ENCODE measurements around the gene ST7.
"Not testable (repeated sequence)": the region's sequence is repeated elsewhere in the genome, so short reads cannot be mapped to it uniquely, and the experiment has no call there.

The ST7 gene, protein sequence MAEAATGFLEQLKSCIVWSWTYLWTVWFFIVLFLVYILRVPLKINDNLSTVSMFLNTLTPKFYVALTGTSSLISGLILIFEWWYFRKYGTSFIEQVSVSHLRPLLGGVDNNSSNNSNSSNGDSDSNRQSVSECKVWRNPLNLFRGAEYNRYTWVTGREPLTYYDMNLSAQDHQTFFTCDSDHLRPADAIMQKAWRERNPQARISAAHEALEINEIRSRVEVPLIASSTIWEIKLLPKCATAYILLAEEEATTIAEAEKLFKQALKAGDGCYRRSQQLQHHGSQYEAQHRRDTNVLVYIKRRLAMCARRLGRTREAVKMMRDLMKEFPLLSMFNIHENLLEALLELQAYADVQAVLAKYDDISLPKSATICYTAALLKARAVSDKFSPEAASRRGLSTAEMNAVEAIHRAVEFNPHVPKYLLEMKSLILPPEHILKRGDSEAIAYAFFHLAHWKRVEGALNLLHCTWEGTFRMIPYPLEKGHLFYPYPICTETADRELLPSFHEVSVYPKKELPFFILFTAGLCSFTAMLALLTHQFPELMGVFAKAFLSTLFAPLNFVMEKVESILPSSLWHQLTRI

DNA sequence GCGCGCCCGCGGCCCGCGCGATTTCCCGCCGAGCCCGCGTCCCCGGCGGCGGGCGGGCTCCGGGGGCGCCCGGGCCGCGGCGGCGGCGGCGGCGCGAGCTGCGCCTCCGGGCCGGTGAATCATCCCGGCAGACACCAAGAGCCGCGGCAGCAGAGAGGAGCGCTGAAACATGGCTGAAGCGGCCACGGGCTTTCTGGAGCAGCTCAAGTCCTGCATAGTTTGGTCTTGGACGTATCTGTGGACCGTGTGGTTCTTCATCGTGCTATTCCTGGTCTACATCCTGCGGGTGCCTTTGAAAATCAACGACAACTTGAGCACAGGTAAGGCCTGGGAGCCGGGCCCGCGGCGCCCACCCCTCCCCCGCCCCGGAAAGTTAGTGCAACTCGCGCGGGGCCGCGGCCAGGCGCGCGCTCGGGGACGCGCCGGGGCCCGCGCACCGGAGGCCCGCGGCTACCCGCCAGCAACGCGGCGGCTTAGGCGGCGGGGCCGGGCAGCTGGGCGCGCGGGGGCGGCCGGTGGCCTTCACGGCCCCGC, at the start of gene ST7:
ST7 (plus strand) TSS at position 130 of the 534 bp plus-strand sequence; CDS start at position 170, 40 bp downstream.
- peak; percentile 60 for DNase-seq

DNA sequence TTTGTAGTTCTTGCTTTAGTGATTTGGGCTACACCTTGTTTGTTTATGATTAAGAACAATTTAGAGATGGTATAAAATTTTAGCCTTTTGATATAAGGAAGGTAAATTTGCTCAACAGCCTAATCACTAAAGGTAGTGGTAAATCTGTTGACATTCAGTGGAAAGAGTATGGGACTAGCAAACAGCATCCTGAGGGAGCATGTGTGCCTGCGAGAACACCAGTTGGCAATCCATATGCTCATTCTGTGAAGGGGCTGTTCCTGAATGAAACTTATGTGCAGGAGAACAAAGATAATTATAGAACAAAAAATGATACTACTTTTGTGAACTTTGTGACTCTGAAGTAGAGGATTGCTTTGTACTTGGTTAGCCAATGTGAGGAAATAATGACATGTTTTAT, 46.9 kb upstream of the ST7 start:
- no peak for DNase-seq

DNA sequence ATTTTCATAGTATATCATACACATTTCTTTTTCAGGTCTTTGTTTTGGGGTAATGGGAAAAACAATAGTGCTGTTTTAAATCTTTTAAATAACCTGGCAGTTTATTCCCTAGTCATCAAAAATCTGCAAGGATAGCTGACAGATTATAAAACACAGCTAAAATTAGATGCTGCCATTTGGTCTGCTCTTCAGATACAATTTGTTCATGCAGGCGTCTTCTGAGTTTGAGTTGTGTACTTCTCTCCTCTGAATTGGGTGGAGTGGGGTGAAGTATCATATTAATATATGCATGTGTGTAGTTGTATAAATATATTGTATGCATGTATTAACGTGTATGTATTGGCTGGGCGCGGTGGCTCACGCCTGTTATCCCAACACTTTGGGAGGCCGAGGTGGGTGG, 42.9 kb upstream of the ST7 start:
- no peak for DNase-seq

DNA sequence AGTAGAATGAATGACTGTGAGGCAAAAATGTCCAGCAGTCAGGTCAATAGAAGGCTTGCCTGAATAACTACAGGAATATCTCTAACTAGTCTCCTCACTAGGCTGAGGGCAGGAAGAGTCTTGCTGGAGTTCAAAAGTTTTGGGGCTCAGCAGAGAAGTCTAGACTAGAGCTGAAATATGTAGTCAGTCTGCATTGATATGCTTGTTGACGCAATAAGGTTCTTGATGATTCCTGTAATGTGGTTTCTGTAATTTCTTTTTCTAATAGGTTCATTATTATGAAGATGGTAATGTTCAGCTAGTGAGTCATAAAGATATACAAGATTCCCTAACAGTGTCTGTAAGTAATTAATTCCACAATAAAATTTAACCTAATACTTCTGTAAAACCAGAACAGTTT, 41.5 kb upstream of the ST7 start:
- DNase-seq = peak; percentile 7

DNA sequence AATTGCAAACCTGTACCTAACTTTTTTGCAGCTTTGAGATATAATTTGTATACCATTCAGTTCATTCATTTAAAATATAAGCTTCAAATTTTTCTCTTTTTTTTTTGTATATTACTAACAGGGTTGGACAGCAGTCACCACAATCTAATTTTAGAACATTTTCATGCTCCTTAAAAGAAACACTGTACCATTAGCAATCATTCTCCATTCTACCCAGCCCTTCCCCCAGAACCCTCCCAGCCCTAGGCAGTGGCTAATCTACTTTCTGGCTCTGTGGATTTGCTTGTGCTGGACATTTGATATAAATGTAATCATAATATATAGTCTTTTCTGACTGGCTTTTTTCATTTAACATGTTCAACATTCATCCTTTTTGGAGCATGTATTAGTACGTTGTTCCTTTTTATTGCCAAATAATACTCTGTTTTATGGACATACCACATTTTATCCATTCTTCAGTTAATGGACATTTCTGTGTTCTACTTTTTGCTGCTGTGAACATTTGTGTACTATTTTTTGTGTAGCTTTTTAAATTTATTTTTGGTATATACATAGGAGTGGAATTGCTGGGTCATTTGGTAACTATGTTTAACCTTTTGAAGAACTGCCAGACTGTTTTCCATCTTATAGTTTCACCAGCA, 40.9 kb upstream of the ST7 start:
- DNase-seq = no peak

DNA sequence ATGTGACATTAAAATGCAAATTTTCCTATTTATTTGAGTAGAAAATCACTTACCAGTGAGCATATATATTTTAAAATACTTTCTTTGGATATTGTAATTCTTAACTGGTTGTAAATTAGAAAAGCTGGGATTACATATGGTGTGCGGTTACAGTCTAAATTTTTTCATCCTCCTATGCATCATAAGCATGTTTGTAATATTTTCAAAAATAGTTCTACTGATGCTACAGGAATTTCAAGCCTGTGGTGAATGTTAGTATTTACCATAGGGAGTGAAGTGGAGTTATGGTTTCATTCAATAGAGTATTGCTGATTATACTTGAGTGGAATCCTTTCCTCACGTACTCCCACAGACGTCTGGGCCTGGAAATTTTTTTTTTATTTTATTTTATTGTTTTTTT, 34.6 kb upstream of the ST7 start:
- DNase-seq = no peak

DNA sequence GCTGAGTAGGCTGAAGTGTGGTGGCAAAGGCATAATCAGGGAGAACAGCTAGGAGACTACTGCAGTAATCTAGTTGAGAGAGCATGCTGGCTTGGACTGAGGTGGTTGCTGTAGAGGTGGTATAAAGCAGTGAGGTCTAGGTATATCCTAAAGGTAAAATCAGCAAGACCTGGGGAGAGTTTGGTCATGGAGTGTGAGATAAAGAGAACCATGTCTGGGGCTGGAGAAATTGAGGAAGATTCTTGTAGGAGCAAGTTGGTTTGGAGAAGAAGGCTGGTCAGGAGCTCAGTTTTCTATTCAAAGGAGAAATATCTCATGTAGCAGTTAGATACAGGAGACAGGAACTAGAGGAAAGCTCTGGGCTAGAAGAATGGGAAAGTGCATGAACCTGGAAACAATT, 32.9 kb upstream of the ST7 start:
- no peak for DNase-seq

DNA sequence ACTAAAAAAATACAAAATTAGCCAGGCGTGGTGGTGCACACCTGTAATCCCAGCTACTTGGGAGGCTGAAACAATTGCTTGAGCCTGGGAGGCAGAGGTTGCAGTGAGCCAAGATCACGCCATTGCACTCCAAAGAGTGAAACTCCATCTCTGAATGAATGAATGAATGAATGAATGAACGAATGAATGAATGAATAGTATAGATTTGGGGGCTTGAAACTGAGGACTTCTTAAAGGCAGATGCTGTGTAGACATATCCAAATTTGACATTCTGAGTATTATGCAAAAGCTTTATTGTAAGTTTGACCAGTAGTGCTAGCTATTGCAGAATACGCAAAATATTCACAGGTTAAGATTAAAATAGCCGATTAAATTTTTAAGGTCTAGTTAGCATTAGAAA, 30.8 kb upstream of the ST7 start:
- no peak for DNase-seq

DNA sequence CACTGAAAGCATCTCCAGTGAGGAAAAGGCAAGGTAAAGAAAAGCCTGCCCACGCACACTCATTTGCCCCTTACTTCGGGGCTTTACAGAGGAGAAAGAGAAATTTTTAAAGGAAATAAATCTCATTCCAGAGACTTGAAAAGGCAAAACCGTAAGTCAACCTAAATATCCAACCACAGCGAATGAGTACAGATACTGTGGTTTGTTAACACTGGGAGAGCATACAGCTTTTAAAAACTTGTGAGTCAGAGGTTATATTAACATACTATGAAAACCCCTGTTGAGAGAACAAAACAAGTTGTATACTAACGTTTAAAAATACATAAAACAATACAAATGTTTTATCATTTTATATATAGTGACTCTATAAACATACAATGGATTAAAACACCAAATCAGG, 28.6 kb upstream of the ST7 start:
- no peak for DNase-seq

DNA sequence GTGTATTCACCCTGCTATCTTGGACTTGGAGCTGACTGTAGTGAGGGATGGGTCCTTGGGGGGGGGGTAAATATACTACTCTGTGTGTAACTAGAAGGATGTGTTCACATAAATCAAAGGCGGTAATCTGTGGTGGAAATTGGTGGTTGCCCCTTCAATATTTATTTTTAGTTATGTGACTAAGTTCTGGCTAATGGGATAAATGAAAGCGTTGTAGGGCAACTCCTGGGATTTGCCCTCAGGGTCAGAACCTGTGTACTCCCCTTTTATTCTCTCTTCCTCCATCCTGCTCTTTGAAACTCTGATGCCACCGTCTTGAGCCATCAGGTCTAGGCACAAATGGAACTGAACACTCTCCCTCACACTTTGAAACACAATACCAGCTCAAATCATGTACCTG, 24.3 kb upstream of the ST7 start:
- no peak for DNase-seq

DNA sequence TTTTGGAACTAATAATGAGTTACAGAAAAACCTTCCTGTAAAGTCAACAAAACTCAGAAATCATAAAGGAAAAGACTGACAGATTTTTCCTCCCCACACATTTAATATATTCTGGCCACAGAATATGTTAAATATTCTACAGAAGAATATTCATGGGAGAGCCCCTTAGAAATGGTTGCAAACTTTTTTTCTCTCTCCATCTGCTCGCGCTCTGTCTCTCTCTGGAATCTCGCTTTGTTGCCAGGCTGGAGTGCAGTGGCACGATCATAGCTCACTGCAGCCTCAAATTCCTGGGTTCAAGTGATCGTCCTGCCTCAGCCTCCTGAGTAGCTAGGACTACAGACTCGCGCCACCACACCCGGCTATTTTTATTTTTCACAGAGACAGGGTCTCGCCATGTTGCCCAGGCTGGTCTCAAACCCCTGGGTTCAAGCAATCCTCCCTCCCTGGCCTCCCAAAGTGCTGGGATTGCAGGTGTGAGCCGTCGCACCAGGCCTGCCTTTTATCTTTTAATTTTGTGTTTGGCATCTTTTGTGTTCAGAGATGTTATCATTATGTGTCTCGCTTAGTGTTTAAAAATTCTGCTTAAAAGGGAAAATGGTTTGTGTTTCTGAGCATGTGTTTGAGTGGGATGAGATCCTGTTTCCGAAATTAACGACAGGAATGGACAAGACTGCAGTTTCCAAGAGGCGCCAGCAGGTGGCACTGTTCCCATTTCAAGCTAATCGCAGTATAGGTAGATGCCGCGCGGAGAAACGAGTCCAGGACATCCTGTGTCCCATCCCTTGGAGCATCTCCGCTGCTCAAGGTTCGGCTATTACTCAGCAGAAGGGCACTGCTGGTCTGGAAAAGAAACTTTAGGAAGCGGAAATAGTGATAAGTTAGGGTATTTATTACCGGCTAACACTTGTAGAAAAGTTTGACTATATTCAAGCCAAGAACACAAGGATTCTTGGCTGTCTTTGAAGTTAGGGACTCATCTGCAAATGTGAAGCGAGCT, 23.1 kb upstream of the ST7 start:
- DNase-seq = peak; percentile 36

DNA sequence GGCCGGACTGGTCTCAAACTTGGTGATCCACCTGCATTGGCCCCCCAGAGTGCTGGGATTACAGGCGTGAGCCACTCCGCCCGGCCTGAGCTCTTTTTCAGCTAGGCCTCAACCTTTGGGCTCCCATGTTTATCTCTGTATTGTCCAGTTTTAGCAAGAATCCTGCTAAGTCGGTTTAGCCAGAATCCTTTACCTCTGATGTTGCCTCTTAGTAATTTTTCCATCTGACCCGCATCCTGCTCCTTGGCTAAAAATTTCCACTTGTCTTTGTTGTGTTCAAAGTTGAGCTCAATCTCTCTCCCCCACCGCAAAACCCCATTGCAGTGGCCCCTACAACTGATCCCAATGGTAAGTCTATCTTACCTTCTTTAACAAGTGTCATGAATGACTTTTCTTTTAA, 20.7 kb upstream of the ST7 start:
- no peak for DNase-seq

DNA sequence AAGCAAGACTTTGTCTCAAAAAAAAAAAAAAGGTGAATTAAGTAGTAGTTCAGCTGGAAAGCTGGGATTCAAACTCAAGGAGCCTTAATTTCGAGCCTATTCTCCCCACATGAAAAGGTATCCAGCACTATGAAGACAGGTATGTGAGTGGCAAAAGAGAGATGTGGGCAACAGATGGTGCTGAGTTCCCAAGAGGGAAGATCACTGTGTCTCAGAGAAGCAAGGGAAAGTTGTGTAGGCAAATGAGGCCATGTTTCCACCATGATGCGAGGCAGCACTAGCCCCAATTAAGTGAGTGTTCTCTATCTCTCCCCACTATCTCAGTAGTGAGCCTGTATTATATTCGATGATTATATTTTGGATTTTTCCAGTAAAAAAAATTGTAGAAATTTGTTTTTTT, 19.8 kb upstream of the ST7 start:
- DNase-seq = no peak

DNA sequence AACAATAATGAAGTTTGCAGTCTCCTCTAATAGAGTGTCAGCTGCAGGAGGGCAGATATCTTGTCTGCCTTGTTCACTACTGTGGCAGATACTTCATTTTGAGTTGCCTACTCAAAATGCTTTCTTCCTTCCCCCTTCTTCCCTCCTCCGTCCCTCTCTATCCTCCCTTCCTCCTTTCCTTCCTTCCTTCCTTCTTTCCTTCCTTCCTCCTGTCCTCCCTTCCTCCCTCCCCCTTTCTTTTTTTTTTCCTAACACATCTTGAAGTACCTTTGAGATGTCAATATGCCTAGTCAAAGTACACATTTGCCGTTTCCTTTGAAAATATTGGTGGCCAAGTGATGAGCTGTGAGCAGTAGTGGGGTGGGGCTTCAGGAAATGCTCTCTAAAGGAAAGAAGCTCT, 18.7 kb upstream of the ST7 start:
- no peak for DNase-seq

DNA sequence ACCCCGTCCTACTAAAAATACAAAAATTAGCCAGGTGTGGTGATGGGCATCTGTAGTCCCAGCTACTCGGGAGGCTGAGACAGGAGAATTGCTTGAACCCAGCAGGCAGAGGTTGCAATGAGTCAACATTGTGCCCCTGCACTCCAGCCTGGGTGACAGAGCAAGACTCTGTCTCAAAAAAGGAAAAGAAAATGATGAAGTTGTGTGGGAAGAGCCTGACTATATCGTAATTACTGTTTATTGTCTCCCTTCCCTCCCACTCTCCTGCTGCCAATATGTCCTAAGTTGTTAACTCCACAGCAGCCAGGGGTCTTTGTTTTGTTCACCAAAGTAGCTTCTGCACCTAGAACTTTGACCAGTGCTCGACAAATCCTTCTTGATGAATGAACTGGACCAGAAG, 16.5 kb upstream of the ST7 start:
- DNase-seq = not testable (repeated sequence)

DNA sequence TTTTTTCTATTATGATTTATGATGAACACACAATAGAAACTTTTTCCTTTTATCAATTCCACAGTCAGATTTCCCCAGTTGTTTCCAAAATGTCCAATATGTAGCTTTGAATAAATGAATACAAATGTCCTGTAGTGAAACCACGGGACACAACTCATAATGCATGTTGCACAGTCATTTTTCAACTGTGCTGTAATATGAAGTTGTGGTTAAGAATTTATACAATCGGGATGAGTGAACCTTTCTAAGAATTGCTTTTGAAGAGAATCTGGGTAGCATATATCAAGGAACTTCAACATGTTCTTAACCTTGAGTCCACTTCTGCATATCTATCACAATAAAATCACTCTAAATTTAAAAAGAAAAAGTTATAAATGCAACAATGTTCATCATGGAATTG, 14.6 kb upstream of the ST7 start:
- DNase-seq = no peak

DNA sequence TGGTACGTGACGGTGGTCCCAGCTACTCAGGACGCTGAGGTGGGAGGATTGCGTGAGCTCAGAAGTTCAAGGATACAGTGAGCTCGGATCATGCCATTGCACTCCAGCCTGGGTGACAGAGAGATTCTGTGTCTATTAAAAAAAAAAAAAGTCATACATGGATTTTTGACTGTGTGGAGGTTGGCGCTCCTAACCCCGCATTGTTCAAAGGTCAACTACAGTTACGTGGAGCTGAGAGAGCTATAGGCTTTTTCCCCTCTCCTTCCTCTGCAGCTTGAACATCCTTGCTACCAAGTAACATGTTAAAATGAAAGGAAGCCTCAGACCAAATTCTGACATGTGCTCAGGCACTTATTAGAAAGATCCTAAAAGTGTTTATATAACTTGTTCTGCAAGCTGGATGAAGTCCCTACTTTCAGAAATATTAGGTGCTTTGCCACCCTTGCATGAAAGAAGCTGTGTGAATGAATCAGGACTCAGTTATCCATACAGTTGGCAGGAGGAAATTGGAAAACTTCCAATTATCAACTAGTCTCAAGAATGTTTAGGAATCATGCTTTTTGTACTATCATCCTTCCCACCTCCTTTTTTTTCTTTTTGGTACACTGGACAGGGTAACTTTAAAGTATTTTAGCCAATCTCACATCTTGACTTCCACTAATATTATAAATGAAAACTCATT, 12.5 kb upstream of the ST7 start:
- no peak for DNase-seq

DNA sequence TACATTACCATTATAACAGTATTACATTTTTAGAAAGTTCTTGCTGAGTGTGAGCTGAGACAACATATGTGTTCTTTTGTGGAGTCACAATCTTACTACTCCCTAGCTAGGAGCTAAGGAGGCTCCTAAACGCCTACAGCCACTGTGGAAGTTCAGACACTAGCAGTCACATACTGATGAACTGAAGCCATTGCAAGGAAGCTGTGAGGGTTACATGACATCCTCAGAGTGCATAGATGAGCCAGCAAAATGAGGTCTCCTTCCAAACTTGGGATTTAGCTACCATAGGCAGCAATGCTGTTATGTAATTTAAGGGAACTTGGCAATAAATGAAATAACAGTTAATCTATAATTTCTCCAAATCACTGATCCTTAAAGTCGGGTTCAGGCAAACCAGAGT, 10.8 kb upstream of the ST7 start:
- DNase-seq = no peak

DNA sequence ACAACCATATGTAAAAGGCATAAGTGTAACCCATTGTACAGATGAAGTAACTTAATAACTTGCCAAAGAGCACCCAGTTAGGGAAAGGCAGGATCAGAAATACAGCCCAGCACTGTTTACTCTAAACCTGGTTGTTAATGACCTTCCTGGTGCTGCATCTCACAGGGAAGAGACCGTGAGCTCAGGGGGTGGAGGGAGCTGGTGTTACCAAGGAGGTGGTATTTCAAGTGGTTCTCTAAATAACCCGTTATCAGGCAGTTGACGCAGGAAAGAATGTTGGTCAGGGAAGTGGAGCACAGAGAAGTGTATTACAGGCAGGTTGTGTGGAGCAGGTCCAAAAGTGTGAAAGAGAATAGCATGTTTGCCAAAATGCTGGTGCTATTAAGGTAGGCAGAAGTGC, 4.4 kb upstream of the ST7 start:
- DNase-seq = no peak

DNA sequence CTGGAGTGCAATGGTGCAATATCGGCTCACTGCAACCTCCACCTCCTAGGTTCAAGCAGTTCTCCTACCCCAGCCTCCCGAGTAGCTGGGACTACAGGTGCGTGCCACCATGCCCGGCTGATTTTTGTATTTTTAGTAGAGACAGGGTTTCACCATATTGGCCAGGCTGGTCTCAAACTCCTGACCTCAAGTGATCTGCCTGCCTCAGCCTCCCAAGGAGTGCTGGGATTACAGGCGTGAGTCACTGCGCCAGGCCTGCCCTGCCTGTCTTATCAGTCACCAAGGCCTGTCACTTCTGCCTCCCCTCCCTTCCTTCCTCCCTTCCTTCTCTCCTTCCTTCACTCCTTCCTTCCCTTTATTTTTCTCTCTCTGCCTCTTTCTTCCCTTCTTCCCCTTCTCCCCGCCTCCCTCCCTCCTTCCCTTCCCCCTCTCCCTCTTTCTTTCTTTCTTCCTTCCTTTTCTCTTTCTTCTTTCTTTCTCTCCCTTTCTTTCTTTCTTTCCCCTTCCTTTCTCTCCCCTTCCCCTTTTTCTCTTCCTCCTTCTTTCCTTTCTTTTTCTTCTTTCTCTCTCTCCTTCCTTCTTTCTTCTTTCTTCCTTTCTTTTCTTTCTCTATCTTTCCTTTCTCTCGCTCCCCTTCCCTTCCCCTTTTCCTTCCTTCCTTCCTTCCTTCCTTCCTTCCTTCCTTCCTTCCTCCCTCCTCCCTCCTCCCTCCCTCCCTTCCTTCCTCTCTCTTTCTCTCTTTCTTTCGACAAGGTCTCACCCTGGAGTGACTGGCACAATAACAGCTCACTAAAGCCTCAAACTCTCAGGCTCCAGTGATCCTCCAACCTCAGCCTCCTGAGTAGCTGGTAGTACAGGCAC, 3.1 kb upstream of the ST7 start:
- peak; percentile 7 for DNase-seq

DNA sequence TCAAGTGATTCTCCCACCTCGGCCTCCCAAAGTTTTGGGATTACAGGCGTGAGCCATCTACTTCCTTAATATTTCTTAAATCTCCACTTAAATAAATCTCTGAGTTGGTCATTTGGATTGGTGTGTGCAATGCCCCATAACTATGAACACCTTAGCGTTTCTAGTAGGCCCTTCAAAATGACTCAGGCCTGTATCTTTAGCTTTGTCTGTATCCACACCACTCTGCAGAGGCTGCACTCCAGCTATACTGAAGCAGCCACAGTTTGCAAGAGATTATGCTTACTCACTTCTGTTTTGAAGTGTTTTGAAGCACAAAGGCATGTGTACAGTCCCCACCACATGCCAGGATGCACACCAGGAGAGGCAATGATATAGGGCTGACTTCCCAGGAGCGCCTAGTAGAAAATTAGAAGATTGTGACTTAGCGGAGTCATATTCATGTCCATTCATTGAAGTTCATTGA, 2.4 kb upstream of the ST7 start:
- DNase-seq = no peak

Data from MV-4-11 (cell line).